ENCODE results near the gene CASP2.
"Not testable (repeated sequence)": the region's sequence is repeated elsewhere in the genome, so short reads cannot be mapped to it uniquely, and the experiment has no call there.

CASP2 gene

GRCh38 chr7:143285806-143286521 lies 2.2 kb upstream of the CASP2 start:
- no peak for TF ChIP-seq POLR2A (IDR thresholded peaks at IDR 0.05; ENCODE audit: extremely low read depth, insufficient read length)
- TF ChIP-seq, protein P1, sequence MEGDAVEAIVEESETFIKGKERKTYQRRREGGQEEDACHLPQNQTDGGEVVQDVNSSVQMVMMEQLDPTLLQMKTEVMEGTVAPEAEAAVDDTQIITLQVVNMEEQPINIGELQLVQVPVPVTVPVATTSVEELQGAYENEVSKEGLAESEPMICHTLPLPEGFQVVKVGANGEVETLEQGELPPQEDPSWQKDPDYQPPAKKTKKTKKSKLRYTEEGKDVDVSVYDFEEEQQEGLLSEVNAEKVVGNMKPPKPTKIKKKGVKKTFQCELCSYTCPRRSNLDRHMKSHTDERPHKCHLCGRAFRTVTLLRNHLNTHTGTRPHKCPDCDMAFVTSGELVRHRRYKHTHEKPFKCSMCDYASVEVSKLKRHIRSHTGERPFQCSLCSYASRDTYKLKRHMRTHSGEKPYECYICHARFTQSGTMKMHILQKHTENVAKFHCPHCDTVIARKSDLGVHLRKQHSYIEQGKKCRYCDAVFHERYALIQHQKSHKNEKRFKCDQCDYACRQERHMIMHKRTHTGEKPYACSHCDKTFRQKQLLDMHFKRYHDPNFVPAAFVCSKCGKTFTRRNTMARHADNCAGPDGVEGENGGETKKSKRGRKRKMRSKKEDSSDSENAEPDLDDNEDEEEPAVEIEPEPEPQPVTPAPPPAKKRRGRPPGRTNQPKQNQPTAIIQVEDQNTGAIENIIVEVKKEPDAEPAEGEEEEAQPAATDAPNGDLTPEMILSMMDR (IDR thresholded peaks at IDR 0.05; ENCODE audit: low read depth, low read length), result no peak
- TF ChIP-seq, protein P2, sequence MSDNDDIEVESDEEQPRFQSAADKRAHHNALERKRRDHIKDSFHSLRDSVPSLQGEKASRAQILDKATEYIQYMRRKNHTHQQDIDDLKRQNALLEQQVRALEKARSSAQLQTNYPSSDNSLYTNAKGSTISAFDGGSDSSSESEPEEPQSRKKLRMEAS (IDR thresholded peaks at IDR 0.05; ENCODE audit: low read depth, low read length), result no peak
- TF ChIP-seq MYC (IDR thresholded peaks at IDR 0.05; ENCODE audit: low read depth, low read length), result no peak
- H3K4me3 ChIP-seq (ENCODE audit: low read depth, low read length), result no peak overlapping the region
- no peak for DNase-seq (ENCODE audit: low read depth)

GRCh38 chr7:143286522-143286890 lies 1.6 kb upstream of the CASP2 start:
- TF ChIP-seq POLR2A (IDR thresholded peaks at IDR 0.05; ENCODE audit: extremely low read depth, insufficient read length) (no peak), MYC (IDR thresholded peaks at IDR 0.05; ENCODE audit: low read depth, low read length) (no peak)
- TF ChIP-seq, protein P2 (IDR thresholded peaks at IDR 0.05; ENCODE audit: low read depth, low read length), result no peak
- TF ChIP-seq, protein P1 (IDR thresholded peaks at IDR 0.05; ENCODE audit: low read depth, low read length), result no peak
- no peak for DNase-seq (ENCODE audit: low read depth)
- H3K4me3 ChIP-seq (ENCODE audit: low read depth, low read length), result no peak overlapping the region

DNA sequence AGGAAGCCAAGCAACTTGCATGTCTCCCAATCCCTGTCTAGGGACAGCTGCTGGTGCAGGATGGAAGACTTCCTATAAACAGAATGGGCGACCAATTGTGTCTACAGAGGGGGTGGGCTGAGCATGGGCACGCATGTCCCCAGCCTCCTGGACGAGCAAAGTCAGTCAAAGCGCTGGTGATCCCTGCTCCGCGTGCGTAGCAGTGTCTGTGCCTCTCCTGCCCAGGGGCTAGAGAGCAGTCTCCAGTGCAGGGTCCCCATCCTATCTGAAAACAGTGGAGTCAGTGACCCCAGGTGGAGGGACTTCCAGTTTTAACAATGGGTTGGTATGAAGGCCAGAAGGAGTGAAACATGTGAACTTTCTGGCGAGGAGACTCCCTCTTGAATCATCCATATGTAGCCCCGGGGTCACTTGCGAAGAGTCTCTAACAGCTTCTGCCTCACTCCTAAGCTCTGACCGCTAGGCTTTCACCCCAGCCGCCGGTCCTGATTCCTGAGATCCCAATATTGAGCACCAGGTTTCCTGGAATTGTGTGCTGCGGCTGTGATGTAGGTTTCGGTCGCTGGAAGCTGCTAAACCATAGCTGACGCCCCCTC lies 714 bp upstream of the CASP2 start:
- H3K4me3 ChIP-seq (ENCODE audit: low read depth, low read length), result no peak overlapping the region
- no peak for DNase-seq (ENCODE audit: low read depth)
- TF ChIP-seq POLR2A (IDR thresholded peaks at IDR 0.05; ENCODE audit: extremely low read depth, insufficient read length) (no peak), MYC (IDR thresholded peaks at IDR 0.05; ENCODE audit: low read depth, low read length) (no peak)
- TF ChIP-seq, protein P2 (IDR thresholded peaks at IDR 0.05; ENCODE audit: low read depth, low read length), result no peak
- TF ChIP-seq, protein P1 (IDR thresholded peaks at IDR 0.05; ENCODE audit: low read depth, low read length), result no peak

DNA sequence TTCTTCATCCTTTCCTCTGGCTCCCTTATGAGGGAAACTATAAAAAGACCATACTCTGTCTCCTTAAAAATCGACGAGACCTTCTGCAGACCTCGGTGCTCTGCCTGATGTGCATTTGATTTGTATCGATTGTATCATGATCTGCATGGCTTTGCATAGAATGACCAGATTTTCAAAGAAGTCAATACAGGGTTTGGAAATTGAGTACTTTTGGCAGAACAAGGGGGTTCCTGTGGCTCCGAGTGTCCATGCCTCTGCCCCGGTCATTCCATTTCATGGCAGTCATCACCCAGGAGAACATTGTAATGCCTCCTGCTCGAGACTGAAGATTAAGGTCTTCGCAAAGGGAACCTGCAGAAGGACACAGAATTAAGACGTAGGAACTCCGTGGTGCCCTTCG lies 685 bp downstream of the CASP2 start:
- peak overlapping the region; percentile 100 for H3K4me3 ChIP-seq (ENCODE audit: low read depth, low read length)
- no peak for TF ChIP-seq POLR2A (IDR thresholded peaks at IDR 0.05; ENCODE audit: extremely low read depth, insufficient read length)
- TF ChIP-seq MYC (IDR thresholded peaks at IDR 0.05; ENCODE audit: low read depth, low read length), result no peak
- TF ChIP-seq, protein P2 (IDR thresholded peaks at IDR 0.05; ENCODE audit: low read depth, low read length), result no peak
- TF ChIP-seq, protein P1 (IDR thresholded peaks at IDR 0.05; ENCODE audit: low read depth, low read length), result no peak
- peak; percentile 44 for DNase-seq (ENCODE audit: low read depth)

DNA sequence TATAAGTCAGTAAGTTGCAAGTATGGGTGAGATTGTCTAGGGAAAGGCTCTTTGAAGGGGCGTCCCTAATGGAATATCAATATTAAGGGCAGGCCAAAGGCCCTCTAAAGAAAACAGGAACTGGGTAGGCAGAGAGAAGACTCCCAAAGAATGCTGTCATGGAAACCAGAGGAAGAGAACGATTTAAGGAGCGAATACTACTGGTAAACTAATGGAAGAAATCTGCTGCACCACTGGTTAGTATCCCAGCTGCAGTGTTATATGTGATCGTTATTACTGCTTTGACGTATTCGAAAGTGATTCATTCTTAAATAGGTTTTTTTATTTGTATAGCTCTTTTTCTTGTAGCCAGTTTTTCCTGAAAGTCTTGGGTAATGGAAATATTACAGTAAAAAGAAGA lies 1.3 kb downstream of the CASP2 start:
- peak overlapping the region; percentile 100 for H3K4me3 ChIP-seq (ENCODE audit: low read depth, low read length)
- peak; percentile 58 for DNase-seq (ENCODE audit: low read depth)
- no peak for TF ChIP-seq MYC (IDR thresholded peaks at IDR 0.05; ENCODE audit: low read depth, low read length)
- TF ChIP-seq POLR2A (IDR thresholded peaks at IDR 0.05; ENCODE audit: extremely low read depth, insufficient read length), result no peak
- TF ChIP-seq, protein P1 (IDR thresholded peaks at IDR 0.05; ENCODE audit: low read depth, low read length), result no peak
- TF ChIP-seq, protein P2 (IDR thresholded peaks at IDR 0.05; ENCODE audit: low read depth, low read length), result no peak

GRCh38 chr7:143289888-143290287 lies 1.7 kb downstream of the CASP2 start:
- peak overlapping the region; percentile 100 for H3K4me3 ChIP-seq (ENCODE audit: low read depth, low read length)
- DNase-seq (ENCODE audit: low read depth), result not testable (repeated sequence)
